Hypothalamus (tissue), 51 donors: ENCODE results near the gene CFAP299.

Source experiments
- DNase-seq, 51 donors: peaks; one replicate each; lab custom pipeline; 2025; lab: John Stamatoyannopoulos, UW

CFAP299 gene

DNA sequence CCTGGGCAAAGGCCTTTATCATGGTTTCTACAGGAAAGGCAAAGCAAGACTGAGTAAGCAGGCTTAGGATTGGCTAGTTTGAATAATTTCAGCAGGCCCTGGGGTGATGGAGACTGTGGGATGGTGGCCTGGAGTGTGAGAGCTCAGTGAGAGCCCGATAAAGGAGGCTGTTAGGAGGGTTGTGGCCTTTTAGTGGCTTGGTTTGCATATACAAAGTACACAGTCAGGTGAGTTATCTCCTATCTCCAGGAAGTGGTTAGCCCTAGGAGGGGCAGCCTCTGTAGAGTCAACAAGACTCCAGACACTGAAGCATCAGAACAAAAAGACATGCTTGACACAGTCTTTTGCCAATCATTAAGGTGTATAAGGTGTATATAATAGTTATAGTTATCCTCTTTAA lies 157.2 kb downstream of the CFAP299 start:
- no peak for DNase-seq

DNA sequence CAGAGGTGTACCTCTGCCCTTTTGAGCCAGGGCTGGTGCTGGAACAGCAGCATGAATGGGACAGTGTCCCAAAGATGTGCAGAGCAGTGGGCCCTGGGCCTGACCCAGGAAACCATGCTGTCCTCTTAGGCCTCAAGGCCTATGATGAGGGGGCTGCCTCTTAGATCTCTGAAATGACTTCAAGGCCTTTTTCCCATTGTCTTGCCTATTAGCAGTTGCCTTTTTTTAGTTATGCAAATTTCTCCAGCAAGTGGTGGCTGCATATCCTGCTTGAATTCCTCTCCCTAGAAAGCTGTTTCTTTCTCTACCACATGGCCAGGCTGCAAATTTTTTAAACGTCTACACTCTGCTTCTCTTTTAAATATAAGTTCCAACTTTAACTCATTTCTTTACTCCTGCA lies 160.3 kb downstream of the CFAP299 start:
- DNase-seq, result no peak

DNA sequence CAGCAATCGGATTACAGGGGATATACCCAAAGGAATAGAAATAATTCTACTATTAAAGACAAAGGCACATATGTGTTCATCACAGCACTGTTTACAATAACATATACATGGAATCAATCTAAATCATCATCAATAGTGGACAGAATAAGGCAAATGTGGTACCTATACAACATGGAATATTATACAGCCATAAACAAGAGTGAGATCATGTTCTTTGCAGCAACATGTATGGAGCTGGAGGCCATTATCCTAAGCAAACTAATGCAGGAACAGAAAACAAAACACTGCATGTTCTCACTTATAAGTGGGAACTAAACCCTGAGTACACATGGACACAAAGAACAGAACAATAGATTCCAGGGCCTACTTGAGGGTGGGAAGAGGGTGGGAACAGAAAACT lies 163.2 kb downstream of the CFAP299 start:
- no peak for DNase-seq

DNA sequence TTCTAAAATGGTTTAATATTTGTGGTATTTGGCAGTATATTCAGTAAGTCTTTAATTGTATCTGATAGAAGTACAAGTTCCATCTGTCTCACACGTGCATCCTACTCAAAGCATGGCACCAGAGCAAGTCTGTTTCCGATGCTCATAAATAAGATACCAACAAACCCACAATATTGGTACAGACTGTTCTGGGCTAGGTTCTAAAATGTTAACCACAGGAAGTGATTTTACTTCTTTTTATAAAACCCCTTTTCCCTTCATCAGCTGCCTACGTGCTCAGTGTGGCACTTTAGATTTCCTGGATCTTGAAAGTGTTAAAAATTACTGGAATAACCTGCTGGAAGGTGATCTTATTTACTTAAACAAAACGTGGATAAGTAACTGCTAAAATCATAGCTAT lies 165.1 kb downstream of the CFAP299 start:
- no peak for DNase-seq

DNA sequence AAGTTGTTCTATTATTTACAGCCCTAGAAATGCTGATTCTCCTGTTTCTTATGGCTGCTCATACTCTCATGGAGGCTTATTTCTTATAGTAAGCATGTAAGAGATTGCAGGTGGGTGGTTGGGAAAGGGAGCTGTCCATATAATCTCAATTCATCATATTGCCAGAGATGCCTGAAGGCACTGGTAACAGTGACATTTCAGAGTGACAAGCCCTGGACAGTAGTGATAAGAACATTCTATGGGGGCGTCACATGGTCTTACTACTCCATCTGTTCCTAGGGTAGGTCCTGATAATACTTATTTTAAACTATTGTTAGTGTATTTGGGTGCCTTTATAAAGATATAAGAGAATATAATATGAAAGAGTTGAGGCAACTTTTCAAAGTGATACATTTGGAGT lies 171.5 kb downstream of the CFAP299 start:
- no peak for DNase-seq

DNA sequence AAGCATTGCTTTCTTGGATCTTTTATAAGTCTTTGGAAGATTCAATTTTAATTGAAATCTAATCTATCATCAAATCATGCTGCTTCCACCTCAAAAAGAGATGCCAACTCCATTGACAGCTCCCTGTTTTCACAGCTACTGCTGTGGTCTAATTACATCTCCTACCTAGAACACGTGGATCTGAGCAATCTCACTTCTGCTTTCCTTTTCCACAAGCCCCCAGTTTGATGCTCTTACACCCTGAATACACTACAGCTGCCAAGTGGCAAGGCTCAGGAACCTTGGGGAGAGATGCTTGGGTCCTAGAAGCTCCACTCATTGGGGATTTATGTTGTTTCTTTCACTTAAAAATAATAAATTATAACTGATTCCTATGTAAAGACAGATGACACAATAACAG lies 172.0 kb downstream of the CFAP299 start:
- no peak for DNase-seq

DNA sequence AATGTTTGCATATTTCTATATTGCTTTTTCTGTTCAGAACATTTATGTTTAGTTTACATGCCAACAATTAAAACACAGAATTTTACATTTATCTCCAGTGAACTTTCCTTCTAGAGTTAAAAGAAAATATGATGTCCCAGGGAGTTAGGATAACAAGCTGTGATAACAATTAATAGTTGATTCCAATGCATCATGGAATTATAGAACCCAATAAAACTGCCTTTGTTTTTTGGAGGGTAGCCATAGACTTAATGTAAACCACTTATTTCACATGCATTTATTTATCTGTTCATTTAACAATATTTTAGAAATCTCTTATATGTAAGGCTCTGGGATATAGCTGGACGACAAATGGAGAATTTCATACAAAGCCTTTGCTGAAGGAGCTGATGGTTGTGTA lies 180.0 kb downstream of the CFAP299 start:
- no peak for DNase-seq

DNA sequence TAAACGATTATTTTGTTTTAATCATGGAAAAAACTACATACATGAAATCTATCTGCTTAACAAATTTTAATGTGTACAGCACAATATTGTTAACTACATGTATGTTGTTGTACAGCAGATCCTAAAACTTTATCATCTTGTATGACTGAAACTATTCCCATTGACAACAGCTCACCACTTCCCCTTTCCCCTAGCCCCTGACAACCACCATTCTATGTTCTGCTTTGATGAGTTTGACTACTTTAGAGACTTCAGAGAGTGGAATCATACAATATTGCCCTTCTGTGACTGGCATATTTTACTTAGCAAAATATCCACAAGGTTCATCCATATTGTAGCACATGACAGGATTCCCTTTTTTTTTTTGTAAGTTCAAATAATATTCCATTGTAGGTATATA lies 185.9 kb downstream of the CFAP299 start:
- DNase-seq, result no peak

DNA sequence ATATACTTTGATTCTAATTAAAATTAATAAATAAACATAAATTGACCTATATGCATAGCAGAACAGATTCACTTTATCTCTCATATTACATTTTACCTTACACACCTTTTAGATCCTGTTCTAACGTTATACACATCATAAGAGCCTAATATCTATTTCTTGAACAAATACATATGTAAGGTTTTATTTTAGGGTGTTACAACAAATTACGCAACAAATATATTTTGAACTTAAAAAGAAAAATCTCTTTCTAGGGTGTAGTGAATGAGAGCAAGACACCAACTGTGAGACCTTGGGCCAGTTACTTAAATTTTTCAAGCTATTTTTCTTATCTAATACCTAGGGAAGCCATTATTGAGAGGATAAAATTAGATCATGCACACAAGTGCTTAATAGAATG lies 191.2 kb downstream of the CFAP299 start:
- no peak for DNase-seq

DNA sequence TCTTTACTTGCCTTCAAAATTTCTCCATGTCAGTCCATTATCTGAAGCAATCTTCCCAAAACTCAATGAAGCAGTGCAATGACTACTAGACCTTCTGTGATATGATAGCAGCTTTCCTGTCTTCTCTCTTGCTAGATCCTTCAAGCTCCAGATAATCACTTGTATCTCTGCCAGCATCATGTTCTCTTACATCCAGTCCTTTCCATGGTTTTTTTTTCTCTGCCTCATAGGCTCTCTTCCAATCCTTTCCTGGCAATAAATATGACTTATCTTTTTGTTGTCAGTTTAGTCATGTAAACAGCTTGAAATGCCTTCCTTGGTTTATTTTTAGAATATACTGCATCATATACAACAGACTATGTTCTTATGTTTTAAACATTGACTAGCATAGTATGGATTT lies 193.5 kb downstream of the CFAP299 start:
- no peak for DNase-seq

DNA sequence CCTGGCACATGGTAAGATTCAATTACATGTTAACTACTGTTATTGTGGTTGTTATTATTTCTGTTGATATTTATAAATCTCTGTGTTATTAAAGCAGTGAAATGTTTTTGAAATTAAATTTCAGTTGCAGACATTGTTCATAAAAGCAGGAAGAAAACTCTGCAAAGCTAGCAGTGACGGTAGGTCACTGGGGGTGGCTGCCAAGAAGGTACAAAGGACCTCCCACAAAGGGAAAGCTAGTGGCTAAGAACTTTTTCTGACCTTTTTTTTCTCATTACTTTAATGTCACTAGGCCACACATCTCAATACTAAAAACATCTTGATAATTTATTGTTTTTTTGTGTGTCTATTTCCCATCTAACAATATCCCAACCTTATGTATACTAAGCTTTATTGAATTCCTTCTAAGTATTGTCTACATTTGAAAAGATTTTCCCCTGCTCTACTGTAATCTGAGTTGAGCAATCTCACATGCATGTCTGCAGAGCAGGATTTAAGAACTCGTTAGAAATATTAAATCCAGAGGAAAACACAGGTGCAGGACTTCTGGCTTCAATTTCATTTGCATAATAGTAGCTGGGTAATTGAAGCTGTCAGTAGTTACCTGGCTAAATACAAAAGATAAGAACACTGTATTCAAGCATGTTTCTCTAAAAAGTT lies 197.3 kb downstream of the CFAP299 start:
- DNase-seq, result no peak

DNA sequence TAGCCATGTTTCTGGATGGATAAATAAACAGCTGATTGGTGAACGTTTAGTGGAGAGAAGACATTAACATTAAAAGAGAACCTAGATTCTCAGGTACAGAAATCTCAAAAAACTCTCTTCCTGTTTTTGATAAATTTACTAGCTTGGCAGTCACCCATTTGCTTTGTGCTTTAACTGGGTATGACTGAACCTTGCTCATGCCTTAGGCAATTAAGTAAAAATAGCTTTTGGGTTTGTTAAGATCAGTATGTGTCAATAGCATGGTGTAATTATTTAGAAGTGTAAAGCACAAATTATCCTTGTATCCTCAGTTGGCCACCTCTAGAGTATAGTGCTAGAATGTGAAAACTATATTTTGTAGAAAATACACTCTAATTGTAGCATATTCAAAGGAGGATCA lies 200.0 kb downstream of the CFAP299 start:
- no peak for DNase-seq

DNA sequence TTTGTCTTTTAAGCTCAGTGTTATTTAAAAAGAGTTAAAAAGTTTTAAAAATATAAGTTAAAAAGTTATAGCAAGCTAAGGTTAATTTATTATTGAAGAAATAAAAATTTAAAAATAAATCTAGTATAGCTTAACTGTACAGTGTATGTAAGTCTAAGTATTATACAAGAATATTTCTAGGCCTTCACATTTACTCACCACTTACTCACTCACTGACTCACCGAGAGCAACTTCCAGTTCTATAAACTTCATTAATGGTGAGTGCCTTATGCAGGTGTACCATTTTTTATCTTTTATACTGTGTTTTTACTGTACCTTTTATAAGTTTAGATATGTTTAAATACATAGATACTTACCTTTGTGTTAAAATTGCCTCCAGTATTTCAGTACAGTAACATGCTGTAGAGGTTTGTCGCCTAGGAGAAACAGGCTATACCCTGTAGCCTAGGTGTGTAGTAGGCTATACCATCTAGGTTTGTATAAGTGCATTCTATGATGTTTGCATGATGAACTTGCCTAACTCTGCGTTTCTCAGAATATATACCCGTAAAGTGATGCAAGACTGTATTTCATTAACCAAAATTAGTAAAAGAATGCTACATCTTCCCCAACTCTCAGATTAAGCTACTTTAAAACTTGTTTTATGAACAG lies 202.9 kb downstream of the CFAP299 start:
- DNase-seq, result no peak

DNA sequence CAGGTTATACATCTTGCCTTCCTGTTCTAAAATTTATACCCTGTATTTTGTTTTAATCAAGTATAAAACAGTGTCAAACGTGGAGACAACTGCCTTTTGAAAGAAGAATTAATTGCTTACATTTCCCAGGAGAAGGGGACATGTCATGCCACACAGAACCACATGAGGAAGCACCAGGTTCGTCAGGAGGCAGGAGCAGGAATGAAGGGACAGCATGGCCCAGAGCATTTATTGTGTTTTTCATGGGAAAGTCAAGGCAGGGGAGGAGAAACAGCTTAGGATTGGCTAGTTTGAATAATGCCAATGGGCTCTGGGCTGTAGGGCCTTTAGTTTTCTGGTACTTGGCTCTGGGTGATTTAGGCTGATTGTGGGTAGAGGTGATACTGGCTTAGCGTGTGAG lies 203.7 kb downstream of the CFAP299 start:
- no peak for DNase-seq

DNA sequence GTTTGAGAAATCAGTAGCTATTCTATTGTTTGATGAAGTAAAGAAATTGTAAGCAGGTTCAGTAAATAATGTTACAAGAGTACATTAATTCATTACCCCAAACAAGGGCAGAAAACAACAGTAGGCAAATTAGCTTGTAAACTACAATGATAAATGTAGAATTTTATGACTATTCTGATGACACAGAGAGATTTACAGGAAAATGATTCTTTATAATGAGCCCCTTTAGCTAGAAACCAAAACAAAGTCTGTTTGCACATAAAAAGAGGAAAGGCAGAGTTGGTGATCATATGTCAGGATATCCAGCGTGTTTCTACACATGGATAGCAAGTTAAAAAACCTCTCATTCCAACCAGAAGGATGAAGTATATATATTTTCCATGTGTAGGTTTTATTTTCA lies 204.8 kb downstream of the CFAP299 start:
- DNase-seq, result no peak

DNA sequence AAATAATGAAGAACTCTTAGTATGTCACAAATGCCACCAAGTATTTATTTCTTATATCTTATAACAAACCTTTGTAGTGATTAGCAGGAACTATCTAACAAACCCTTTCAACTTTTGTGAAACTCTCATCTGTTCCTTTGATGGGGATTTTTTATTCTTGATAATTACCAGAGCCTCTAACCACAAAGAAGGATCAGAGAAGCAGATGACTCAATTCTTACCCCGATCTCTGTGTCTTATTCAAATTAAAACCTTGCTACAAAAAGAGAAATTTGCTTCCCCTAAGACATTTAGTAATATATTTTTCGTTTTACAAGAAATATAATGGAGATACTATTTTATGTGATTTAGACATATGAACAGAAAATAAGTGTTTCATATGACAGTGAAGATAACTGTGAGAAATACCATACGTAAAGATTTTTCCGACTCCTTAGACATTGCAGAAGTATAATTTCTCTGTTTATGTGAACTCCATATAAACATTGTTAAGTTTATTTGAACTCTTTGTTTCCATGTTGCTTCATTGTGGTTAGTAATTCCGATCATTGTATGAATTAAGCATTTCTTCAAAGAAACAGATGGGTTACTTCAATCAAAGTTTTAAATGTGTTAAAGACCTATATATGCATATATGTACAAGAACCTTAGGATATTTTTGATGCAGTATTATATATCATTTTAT lies 205.4 kb downstream of the CFAP299 start:
- no peak for DNase-seq

DNA sequence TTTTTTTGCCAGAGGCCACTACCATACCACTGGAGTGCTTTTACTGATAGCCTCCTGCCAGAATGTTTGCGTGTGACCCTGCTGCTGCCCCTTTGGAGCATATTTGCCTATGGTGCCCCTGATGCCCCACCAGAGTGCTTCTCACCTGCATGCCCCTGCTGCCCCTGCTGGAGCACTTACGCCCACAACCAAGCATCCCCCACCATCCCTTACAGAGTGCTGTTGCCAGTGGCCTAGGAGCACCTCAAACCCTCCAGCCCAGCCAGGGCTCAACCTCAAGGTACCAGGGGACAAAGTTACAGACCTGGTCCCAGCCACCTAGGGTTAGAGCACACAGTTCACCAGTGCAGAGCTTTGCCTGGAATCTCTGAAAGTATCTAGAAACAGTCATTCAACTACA lies 207.2 kb downstream of the CFAP299 start:
- no peak for DNase-seq

DNA sequence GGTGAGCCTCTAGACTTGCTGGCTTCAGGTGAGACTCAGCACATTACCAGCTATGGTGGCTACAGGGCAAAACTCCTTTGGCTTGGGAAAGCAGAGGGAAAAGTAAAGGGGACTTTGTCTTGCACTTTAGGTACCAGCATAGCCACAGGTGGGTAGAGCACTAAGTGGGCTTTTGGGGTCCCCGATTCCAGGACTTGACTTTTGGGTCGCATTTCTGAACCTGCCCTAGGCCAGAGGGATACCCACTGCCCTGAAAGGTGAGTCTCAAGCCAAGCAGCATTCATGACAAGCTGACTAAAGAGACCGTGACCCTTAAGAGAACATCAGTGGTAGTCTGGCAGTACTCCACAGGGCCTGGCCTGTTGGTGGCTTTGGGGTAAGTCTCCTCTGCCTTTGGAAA lies 224.8 kb downstream of the CFAP299 start:
- no peak for DNase-seq

DNA sequence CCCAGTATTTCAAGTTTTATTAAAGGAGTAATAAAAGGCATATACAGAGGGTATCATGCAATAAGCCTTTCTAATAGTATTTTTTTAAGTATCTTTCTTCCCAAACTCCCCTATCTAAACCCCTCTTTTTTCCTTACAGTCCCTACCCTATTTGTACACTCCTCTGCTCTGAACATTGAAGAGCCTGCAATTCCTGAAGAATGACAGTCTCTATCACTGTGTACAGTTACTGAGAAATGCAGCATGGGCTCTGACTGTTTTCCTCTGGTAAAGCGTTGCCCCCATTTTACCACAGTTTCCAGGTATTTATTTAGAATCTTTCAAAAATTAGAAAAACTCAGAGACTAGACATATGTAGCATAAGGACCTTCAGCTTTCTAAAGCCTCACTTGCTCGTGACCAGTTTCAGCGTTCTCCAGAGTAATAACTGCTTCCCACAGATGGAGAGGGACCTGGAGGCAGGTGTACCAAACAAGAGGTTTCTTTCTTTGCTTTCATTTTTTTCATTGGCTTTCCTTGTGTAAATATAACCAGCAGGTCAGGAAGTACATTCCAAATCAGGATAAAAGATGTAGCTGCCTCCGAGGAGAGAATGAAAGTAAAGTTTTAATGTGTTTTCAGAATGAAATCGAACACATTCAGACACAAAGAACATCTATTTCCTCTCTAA lies 230.8 kb downstream of the CFAP299 start:
- no peak for DNase-seq

DNA sequence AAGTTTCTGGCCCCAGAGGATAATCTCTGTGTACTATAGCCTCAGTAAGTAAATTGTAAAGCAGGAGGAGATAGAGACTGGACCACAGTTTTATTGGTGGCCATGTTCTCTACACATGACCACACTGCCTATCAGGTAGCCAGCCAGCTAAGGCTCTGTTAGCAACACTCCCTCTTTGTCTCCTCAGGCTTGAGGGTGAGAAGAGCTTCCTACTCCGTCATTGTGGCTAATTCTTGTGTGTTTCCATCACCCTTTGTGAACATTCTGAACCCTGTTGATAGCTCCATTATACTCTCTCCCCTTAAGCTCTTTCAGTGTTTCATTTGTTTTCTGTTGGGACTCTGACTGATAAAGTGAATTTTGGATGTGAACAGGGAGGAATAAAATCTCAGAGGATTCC lies 233.4 kb downstream of the CFAP299 start:
- DNase-seq, result no peak

DNA sequence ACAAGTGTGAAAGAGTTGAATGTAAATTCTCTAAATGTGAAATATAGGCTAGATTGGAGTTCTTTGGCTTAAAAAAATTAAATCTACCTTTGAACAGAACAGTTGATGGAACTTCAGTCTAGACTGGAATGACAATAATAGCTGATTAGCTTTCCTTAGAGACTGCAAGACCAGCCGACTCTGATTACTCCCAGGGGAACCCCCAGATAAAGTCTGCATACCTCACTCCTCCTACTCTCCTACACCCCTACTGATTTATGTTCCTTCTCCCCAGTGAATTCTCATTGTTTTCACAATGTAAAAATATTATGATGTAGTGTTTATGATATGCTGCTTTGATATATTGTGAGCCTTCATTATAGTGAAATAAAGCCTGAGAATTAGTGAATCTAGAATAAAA lies 241.3 kb downstream of the CFAP299 start:
- no peak for DNase-seq

DNA sequence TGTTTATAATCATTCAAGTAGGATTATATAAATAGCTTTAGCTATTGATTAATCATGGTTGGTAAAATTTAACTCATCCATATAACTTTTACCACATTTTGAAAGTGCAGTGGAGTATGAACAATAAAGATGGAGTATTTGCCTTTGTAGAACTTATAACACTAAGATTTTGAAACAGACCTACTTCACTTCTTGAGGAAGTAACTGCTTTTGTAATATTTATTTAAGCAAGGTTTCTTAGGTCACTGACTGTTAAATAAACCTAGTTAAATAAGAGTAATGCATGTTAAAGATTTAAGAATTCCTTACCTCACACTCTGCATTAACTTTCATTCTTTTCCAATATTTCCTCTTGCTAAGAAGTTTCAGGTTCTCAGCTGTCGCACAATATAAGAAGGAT lies 242.5 kb downstream of the CFAP299 start:
- no peak for DNase-seq
